ENCODE data around the gene NOTCH3.

The NOTCH3 gene

GRCh38 chr19:15123031-15123890, 77.5 kb downstream of the NOTCH3 start:
- DNase-seq (ENCODE audit: low spot score), result no peak

- no peak for DNase-seq (ENCODE audit: low spot score)
Measured at GRCh38 chr19:15122331-15123030, 78.3 kb downstream of the NOTCH3 start.

GRCh38 chr19:15120135-15121026, 80.4 kb downstream of the NOTCH3 start:
- no peak for DNase-seq (ENCODE audit: low spot score)

DNA sequence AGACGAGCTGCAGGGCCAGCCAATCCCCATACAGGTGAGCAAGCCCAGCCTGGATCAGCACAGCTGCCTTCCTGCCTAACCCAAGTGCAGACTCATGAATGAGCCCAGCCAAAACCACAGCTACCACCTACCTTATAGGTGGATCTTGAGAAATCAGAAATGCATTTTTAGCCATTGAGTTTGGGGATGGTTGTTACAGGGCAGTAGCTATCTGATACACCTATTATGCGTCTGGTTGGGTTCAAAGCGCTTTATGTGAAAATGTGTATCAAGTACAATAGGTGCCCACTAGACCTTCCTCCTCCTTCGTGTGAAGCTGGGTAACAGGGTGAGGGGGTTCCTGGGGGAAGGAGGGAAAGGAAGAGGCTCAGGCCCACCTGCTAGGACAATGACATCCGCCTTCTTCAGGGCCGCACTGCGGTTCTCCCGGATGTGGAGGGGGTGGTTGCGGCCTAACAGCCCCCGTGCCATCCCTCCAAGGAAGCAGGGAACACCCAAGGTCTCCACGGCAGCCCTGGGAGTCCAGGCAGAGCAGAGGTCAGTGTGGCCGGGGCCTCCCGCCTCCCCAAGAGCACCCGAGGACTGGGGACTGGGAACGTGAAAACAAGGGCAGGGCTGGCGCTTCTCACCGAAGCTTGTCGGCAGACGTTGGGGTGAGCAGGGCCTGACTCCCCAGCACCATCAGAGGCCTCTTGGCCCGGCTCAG, 81.9 kb downstream of the NOTCH3 start:
- DNase-seq (ENCODE audit: low spot score), result no peak

DNA sequence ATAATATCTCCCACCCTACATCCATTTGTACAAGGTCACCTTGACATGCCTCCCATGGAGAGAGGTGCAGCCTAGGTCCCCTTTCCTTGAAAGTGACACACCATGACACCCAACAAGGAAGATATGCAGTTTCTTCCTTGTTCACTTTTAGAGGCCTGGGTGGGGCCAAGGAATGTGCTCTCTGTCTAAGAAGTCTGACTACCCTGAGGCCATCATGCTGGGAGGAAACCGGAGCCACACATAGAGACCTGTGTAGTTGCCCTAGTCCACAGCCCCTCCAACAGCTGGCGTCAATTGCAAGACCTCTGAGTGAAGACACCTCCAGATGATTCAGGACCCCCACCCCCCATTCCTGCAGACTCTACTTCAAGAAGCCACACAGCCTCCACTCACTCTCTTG, 82.5 kb downstream of the NOTCH3 start:
- no peak for DNase-seq (ENCODE audit: low spot score)

DNA sequence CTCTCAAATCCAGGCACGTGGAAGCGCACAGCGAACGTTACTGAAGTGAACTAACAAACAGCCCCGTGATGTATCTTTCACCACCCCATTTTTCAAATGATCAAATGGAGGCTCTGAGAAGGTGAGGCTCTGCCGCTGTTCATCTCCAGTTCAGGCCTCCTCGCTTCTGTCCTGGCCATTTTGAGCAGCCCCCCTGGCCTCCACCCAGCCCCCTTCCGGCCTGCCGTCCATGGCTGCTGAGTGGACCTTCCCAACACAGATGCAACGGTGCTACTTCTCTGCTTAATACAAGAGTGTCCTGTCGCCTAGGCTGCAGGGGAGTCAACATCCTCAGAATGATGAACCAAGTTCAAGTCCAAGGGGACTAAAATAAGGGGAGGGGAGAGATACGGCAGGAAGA, 83.9 kb downstream of the NOTCH3 start:
- no peak for DNase-seq (ENCODE audit: low spot score)

- DNase-seq (ENCODE audit: low spot score), result no peak
Measured at GRCh38 chr19:15115762-15116615, 84.8 kb downstream of the NOTCH3 start.

DNA sequence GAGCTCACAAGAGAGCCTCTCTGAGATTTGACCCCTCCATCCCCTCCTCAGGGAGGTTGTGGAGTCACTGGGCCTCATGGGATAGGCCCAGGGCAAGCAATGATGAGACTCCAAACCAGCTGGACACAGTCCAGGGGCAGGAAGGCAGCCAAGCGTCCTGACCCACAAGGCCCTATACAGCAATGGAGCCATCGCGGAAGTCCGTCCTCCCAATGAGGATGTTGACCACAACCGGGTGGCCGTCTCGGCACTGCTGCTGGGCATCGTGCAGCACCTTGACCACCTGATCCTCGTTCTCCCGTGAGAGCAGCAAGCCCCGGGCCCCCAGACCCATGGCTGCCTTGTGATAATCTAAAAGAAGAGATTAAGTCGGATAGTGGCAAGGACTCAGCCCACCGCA, 85.7 kb downstream of the NOTCH3 start:
- no peak for DNase-seq (ENCODE audit: low spot score)

GRCh38 chr19:15114153-15114540, 86.6 kb downstream of the NOTCH3 start:
- no peak for DNase-seq (ENCODE audit: low spot score)

DNA sequence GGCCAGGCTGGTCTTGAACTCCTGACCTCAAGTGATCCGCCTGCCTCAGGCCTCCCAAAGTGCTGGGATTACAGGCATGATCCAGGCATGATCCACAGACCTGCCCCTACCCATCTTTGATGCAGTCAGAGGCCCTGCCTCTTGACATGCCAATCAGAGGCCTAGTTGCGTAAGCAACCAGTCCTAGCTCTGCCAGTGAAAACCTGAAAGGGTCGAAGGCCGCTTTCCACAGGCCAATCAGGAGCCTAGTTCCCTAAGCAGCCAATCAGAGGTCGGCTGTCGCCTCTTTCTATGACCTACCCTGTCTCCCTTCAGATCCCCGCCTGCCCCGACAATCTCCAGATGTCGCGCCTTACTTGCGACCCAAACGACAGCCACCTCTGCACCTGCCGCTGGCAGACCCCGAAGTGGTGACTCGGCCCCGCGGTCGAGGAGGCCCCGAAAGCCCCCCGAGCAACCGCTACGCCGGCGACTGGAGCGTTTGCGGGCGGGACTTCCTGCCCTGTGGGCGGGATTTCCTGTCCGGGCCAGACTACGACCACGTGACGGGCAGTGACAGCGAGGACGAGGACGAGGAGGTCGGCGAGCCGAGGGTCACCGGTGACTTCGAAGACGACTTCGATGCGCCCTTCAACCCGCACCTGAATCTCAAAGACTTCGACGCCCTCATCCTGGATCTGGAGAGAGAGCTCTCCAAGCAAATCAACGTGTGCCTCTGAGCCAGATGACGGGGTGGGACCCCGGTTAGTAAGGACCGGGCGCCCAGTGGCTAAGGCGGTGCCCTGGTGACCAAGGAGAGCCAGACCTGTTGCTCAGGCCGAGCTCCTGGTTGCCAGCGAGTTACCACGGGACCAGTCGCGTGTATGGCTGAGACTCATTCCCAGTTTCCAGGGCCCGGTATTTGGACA, 87.3 kb downstream of the NOTCH3 start:
- no peak for DNase-seq (ENCODE audit: low spot score)

GRCh38 chr19:15112385-15112784, 88.4 kb downstream of the NOTCH3 start:
- no peak for DNase-seq (ENCODE audit: low spot score)

- DNase-seq (ENCODE audit: low spot score), result no peak
Measured at GRCh38 chr19:15111758-15112157, 89.0 kb downstream of the NOTCH3 start.

- DNase-seq (ENCODE audit: low spot score), result no peak
Measured at GRCh38 chr19:15110418-15110815, 90.4 kb downstream of the NOTCH3 start.

- DNase-seq (ENCODE audit: low spot score), result no peak
Measured at GRCh38 chr19:15109768-15110417, 90.9 kb downstream of the NOTCH3 start.
